Stimulated activated CD4-positive, alpha-beta T cell treated with anti-CD3 and anti-CD28 coated beads, Interleukin-2, amount 100 ng/mL, for 48 hours (primary cell): ENCODE results near the gene ADGRB2.
A peak's percentile ranks its signal among the peaks of the same experiment; 100 is the strongest.

Experiments
- DNase-seq, 2 donors: peaks; one replicate each; pipeline ENCODE4 v3.0.0-alpha.2; 2020

The ADGRB2 gene

GRCh38 chr1:31795801-31796621 is 31.9 kb upstream of the ADGRB2 start:
- DNase-seq: no peak

GRCh38 chr1:31795096-31795675 is 31.0 kb upstream of the ADGRB2 start:
- DNase-seq: no peak

GRCh38 chr1:31793586-31794285 is 29.6 kb upstream of the ADGRB2 start:
- DNase-seq: no peak

DNA sequence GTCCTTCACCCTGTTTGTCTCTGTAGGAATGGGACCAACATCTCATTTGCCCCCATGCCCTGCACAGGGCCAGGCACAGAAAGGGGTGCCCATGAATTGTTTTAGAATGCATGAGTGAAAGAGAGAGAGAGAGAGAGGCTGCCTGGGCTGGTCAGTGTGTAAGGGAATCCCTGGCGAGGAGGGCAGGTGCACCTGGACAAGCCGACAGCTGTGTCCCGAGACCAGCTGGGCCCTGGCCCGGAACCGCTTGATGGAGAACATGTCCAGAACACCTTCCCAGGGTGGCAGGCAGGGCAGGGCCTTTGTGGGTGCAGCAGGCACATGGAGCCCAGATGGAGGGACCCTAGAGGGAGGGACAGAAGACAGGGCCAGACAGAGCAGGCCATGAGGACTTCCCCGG is 28.9 kb upstream of the ADGRB2 start:
- no peak for DNase-seq

- DNase-seq: no peak
Observed at GRCh38 chr1:31792541-31792940, 28.4 kb upstream of the ADGRB2 start.

DNA sequence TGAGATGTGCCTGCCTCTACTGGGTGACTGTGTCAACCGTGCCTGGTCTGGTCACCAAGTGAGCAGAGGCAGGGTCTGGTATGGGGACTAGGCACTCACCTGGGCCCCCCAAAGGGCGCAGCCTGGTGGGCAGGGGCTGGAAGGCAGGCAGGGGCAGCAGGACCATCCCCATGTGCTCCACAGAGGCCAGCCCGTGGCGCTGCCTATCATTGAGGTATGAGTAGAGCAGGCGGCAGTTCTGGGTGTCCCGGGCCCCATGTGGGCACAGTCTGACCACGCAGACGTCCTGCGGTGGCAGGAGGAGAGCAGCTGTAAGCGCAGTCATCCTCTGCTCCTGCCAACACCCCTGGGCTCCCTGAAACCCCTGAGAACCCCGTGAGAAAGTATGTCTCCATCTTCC is 28.0 kb upstream of the ADGRB2 start:
- no peak for DNase-seq

GRCh38 chr1:31791131-31791858 is 27.2 kb upstream of the ADGRB2 start:
- no peak for DNase-seq

DNA sequence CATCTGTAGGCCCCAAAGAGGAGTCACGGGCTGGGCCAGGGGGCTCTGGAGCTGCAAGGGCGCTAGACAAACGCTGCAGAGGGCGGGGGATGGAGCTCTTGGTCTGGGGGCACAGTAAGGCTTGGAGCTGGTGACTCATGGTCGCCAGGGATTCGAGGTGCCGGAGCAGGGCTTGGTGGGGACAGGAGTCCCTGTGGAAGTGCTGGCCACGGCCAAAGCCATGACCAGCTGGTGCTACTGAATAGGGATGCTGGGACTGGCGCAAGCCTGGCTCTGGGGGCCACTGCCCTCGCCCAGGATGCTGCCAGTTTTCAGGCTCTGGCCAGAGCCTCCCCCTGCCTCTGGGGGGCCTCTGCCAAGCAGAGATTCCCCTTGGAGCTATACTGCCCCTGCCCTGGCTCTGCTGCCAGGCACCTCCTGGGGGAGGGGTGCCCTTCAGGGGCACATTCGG is 26.5 kb upstream of the ADGRB2 start:
- no peak for DNase-seq

GRCh38 chr1:31790140-31790539 is 26.0 kb upstream of the ADGRB2 start:
- no peak for DNase-seq

- peak; percentile 99 for DNase-seq
Observed at GRCh38 chr1:31789259-31790065, 25.3 kb upstream of the ADGRB2 start.

DNA sequence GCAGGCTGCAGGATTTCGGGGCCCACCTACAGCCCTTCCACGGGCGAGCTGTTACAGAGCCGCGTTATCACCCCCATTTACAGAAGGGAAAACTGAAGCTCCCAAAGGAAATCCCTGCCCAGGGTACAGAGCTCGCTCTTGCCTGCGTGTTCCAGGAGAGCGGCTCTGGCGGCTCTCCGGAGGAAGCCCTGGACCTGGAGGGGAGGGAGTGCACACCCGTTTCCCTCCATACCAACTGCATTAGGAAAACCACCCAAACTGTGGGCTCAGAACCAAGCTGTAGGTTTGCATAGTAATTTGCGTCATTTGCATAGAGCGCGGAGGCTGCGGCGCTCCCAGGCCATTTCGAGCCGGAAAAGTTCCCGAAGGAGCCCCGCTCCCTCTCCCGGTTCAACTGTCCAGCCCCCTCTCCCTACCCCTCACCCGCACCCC is 24.7 kb upstream of the ADGRB2 start:
- no peak for DNase-seq

DNA sequence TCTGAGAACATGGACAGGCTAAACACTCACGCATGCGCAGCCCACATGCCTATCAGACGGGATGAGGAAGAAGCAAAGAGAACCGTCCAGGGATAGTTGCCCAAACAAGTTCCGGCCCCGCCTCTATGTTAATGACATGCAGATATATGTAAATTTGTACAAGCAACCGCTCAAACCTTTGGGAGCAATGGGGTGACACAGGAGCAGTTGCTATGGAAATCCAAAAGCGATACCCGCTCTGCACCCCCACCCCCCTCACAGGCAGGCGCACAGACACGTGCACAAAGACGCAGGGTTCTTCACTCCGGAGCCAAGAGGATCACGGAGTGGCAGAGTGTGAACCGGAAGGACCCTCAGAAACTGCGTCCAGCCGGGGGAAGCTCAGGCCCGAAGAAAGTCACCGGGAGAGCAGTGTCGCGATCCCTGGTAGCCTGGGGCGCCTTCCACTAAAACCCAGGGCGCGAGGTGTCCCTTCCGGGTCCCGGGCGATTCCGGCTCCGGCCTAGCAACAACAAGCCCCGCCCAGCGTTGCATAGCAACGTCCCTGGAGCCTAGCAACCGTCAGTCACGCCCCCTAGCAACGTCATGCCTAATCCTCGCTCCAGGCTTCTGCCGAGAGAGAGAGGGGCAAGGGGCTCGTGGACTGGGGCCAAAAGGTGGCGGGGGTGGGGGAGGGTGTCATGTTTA is 24.1 kb upstream of the ADGRB2 start:
- DNase-seq: peak; percentile 94 to 95

DNA sequence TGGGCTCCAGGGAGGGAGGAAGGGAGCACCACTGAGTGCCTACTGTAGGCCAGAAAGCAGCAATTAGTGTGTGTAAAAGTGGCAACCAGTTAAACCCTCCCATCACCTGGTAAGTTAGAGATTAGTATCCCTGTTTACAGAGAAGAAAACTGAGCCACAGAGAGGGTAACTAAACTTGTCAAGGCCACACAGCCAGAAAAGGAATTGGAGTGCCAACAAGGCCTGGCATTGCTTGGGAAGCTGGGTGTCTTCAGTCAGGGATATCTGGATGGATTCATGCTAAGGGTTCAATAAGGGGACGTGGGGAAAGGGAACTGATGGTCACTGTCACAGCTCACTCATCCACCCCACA is 23.6 kb upstream of the ADGRB2 start:
- DNase-seq: no peak

- no peak for DNase-seq
Observed at GRCh38 chr1:31787261-31787660, 23.1 kb upstream of the ADGRB2 start.

GRCh38 chr1:31786366-31787060 is 22.4 kb upstream of the ADGRB2 start:
- DNase-seq: no peak

DNA sequence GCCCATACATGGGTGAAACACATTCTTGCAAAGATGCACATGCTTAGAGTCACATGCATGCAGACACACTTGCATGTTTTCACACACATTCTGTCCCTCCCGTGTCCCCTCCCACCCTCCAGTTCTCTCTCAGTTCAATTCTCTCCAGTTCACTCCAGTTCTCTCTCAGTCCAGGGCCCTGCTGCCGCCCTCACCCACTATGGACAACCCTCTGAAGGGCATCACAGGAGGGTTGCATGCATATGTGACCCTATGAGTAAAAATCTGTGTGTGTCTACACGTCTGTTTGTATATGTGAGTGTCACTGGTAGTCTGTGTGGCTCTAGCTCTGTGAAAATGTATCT is 21.8 kb upstream of the ADGRB2 start:
- no peak for DNase-seq

GRCh38 chr1:31785020-31785946 is 21.1 kb upstream of the ADGRB2 start:
- DNase-seq: no peak

- DNase-seq: no peak
Observed at GRCh38 chr1:31784356-31785019, 20.3 kb upstream of the ADGRB2 start.

- no peak for DNase-seq
Observed at GRCh38 chr1:31783846-31784245, 19.7 kb upstream of the ADGRB2 start.
